A673 (cell line): ENCODE results near the gene RSPH1. TPM values are rescaled to one million over a fixed set of nuclear protein-coding genes. Genes with fewer than 3 reads are reported as not detected.

Experiments used
- BruUV-seq: library from RNA; stranded (reverse); fragments of 400-500 nt; replicated peaks from 2 replicates; lab custom pipeline; 2021; lab: Mats Ljungman, UMichigan
- CTCF ChIA-PET: fragments of 300-600 bp; sonication (Branson Sonifier 250); formaldehyde crosslinking; loops from one replicate; lab custom pipeline; 2022; ENCODE audit warnings: antibody characterized with exemption; lab: Charles Lee
- POLR2A ChIA-PET: fragments of 300-600 bp; sonication (Branson Sonifier 250); formaldehyde crosslinking; loops from one replicate; lab custom pipeline; 2022; ENCODE audit warnings: antibody characterized with exemption; ENCODE audit not compliant: low non-redundant PET; lab: Charles Lee
- DNase-seq: peaks from one replicate; pipeline ENCODE4 v3.0.0-alpha.2; 2015; ENCODE audit warnings: low spot score
- H3K27ac ChIP-seq: fragments of 200-600 bp; sonication (generic); 2 replicates; pipeline ENCODE4 v1.5.1; 2016; ENCODE audit warnings: mixed run types, low read depth, mild to moderate bottlenecking, mixed read lengths, antibody characterized with exemption, low read length; ENCODE audit not compliant: poor library complexity, severe bottlenecking
- H3K27me3 ChIP-seq: fragments of 200-600 bp; sonication (generic); replicated peaks from 2 replicates; pipeline ENCODE4 v1.6.1; 2017; ENCODE audit warnings: mixed run types, low read depth, mild to moderate bottlenecking, mixed read lengths, antibody characterized with exemption, low read length; ENCODE audit not compliant: insufficient read depth, poor library complexity
- H3K36me3 ChIP-seq: fragments of 200-600 bp; sonication (generic); 2 replicates; pipeline ENCODE4 v1.6.1; 2016; ENCODE audit warnings: mixed run types, mild to moderate bottlenecking, mixed read lengths, antibody characterized with exemption, low read length; ENCODE audit not compliant: insufficient read depth, poor library complexity, severe bottlenecking
- H3K4me1 ChIP-seq: fragments of 200-600 bp; sonication (generic); 2 replicates; pipeline ENCODE4 v1.6.1; 2017; ENCODE audit warnings: mixed run types, mild to moderate bottlenecking, mixed read lengths, antibody characterized with exemption, low read length; ENCODE audit not compliant: insufficient read depth, poor library complexity, severe bottlenecking
- H3K4me3 ChIP-seq: fragments of 200-600 bp; sonication (generic); 2 replicates; pipeline ENCODE4 v1.5.1; 2016; ENCODE audit warnings: low read depth, mixed run types, mild to moderate bottlenecking, mixed read lengths, low read length; ENCODE audit not compliant: poor library complexity, severe bottlenecking
- H3K9me3 ChIP-seq: fragments of 200-600 bp; sonication (generic); 2 replicates; pipeline ENCODE4 v1.6.1; 2016; ENCODE audit warnings: mixed run types, low read depth, mild to moderate bottlenecking, mixed read lengths, antibody characterized with exemption, low read length; ENCODE audit not compliant: poor library complexity, severe bottlenecking
- CTCF ChIP-seq: fragments of 300-800, 200-600 bp; sonication (generic); conservative IDR thresholded peaks from 2 replicates; pipeline ENCODE4 v1.5.1; 2017; ENCODE audit warnings: low read depth, mild to moderate bottlenecking, antibody characterized with exemption, low read length, moderate library complexity, mixed read lengths
- EZH2 ChIP-seq: fragments of 200-600 bp; sonication (generic); IDR thresholded peaks from 2 replicates; pipeline ENCODE4 v1.6.1; 2017; ENCODE audit warnings: borderline replicate concordance, low read depth, mild to moderate bottlenecking, mixed read lengths, antibody characterized with exemption, low read length; ENCODE audit not compliant: poor library complexity, severe bottlenecking
- intact Hi-C: fragments of 100-400 bp; cut with micrococcal nuclease; formaldehyde crosslinking; loops from one replicate; pipeline ENCODE4 v1.10.0; 2022; ENCODE audit not compliant: unreplicated experiment
- total RNA-seq: library from RNA; stranded (reverse); gene quantifications from 2 replicates; pipeline ENCODE4 v1.2.3, GENCODE V29; 2021

RSPH1 gene
- total RNA-seq, 1 experiment from 2014 or later, result 0.45 TPM

DNA sequence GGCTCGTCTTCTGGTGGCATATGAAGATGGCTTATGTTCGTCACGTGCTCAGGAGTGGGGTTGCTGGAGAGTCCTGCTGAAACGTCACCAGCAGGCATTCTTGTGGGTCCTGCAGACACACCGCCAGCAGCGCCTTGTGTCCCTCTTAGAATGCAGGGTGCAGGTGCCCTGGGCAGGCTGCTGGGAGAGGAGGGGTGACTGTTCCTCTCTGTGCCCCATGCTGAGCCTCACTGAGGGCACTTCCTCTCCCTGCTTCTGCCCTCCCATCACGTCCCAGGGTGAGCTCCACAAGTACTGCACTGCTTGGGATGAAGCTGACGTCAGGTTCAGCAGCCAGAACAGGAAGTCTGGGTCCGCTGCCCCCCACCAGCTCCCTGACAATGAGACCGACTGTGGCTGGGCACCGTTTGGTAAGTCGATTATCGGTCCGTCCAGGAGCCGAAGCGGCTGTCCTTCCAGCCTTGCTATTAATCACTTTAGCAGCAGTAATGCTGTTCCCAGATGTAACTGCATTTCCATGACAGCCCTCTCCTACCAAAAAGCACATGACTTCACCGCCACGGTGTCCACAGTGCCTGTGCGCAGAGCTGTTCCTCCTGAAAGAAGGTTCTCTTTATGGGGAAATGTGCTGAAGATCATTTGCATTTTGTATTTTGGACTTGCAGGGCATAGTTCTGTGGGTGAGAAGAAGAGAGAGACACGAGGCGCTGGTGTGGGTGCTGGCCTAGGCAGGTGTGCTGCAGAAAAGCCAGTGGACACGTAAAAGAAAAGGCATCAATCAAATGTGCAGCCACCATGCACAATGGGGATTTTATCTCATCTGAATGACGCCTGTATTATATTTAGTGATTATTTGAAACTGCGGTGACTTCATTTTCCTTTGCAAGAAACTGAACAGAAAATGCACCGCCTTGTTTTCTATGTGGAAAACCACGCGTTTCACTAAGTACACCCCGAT is 38.7 kb upstream of the RSPH1 start:
- ChIA-PET POLR2A (no interaction called here), CTCF (interaction anchor here (1.0 kb wide), 1 partner anchor 225 kb away, joined by 3 read pairs; no protein-coding TSS in a partner anchor)
- TF ChIP-seq CTCF, result no peak
- no peak for TF ChIP-seq EZH2
- DNase-seq, result peak; percentile 88
- peak overlapping the region; percentile 14 for H3K4me3 ChIP-seq
- peaks cover 29% of the 10 kb centered on the region for H3K4me1 ChIP-seq
- no peaks in the 10 kb centered on the region for H3K27me3 ChIP-seq
- intact Hi-C loops, result loop anchor here (5.0 to 10.0 kb wide), 3 partner anchors 38 to 227 kb away; no protein-coding TSS in a partner anchor
- no peaks in the 10 kb centered on the region for H3K36me3 ChIP-seq
- H3K9me3 ChIP-seq, result no peaks in the 10 kb centered on the region
- TSS peak; percentile 56 for BruUV-seq
- no peak overlapping the region for H3K27ac ChIP-seq

DNA sequence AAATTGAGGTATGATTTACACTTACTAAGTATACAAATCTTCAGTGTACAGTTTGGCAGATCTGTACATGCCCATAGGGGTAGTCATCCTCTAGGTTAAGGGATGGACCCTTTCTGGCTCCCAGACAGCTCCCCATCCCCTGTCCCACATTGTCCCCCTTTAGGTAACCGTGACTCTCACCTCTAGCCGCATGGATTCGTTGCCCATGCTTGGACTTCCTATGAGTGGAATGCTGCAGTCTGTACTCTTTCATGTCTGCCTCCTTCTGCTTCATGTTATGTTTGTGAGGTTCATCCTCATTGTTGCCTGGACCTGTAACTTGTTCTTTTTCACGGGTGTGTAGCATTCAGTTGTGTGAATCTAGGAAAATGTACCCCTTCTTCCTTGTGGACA is 37.9 kb upstream of the RSPH1 start:
- no peak for TF ChIP-seq CTCF
- TF ChIP-seq EZH2, result no peak
- Histone ChIP-seq H3K27ac (no peak overlapping the region), H3K9me3 (no peaks in the 10 kb centered on the region), H3K36me3 (no peaks in the 10 kb centered on the region), H3K27me3 (no peaks in the 10 kb centered on the region), H3K4me3 (no peak overlapping the region), H3K4me1 (peaks cover 29% of the 10 kb centered on the region)
- ChIA-PET CTCF (interaction anchor here (1.0 kb wide), 1 partner anchor 224 kb away, joined by 3 read pairs; no protein-coding TSS in a partner anchor), POLR2A (no interaction called here)
- intact Hi-C loops, result loop anchor here (10.0 kb wide), 1 partner anchor 61 kb away; no protein-coding TSS in a partner anchor
- DNase-seq, result no peak
- TSS peak; percentile 68 for BruUV-seq

DNA sequence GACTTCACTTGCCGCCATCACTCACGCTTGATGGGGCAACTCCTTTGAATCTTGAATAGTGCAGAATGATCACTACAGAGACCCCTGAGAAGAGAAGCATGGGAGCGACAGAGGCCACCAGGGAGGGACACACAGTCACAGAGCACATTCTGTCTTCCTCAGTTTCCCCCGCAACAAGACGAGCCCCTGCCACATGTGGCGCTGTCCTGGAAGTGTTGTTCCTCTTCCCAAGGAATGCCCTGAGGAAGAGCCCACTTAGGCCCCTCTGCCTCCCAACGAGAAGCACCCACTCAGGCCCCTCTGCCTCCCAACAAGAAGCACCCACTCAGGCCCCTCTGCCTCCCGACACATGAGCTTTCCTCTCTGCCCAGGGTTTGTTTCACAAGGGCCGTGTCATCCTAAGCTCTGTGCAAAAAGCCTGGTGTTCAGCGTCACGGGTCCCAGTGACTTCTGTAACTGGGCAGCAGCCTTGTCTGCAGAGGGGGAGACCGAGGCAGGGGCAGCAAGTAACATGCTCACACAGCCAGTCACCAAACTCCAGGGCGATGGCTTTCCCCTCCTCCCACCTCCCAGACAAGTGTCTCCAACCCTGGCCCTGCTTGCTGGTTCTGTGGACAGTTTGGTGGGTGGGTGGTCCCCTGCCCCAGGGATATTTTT is 37.4 kb upstream of the RSPH1 start:
- H3K36me3 ChIP-seq, result no peaks in the 10 kb centered on the region
- BruUV-seq, result no TSS peak
- no peak overlapping the region for H3K4me3 ChIP-seq
- ChIA-PET CTCF (no interaction called here), POLR2A (no interaction called here)
- H3K9me3 ChIP-seq, result no peaks in the 10 kb centered on the region
- H3K4me1 ChIP-seq, result peaks cover 29% of the 10 kb centered on the region
- no peaks in the 10 kb centered on the region for H3K27me3 ChIP-seq
- TF ChIP-seq CTCF (no peak), EZH2 (no peak)
- no peak for DNase-seq
- intact Hi-C loops, result loop anchor here (10.0 kb wide), 1 partner anchor 61 kb away; no protein-coding TSS in a partner anchor
- H3K27ac ChIP-seq, result no peak overlapping the region
